Mesodermal cell (in vitro differentiated cells): Measurements from ENCODE around the gene EPS8L1. TPM values are rescaled to one million over a fixed set of nuclear protein-coding genes. Genes with fewer than 3 reads are reported as not detected.
"Not testable (repeated sequence)": the region's sequence is repeated elsewhere in the genome, so short reads cannot be mapped to it uniquely, and the experiment has no call there.

ENCODE experiments used
- H3K27ac ChIP-seq: 2 replicates; pipeline ENCODE4 v1.7.0; 2013; ENCODE audit warnings: mild to moderate bottlenecking, low read depth, low read length, moderate library complexity; ENCODE audit not compliant: severe bottlenecking
- H3K36me3 ChIP-seq: 2 replicates; pipeline ENCODE4 v1.7.1; 2013; ENCODE audit warnings: mild to moderate bottlenecking, low read length, moderate library complexity; ENCODE audit not compliant: control insufficient read depth, insufficient read depth
- H3K4me1 ChIP-seq: one replicate; pipeline ENCODE4 v1.7.1; 2013; ENCODE audit warnings: mild to moderate bottlenecking, low read length; ENCODE audit not compliant: insufficient read depth, control insufficient read depth, poor library complexity, severe bottlenecking
- H3K4me3 ChIP-seq: 2 replicates; pipeline ENCODE4 v1.7.0; 2013; ENCODE audit warnings: low read length, control low read depth, mild to moderate bottlenecking; ENCODE audit not compliant: insufficient read depth, poor library complexity, severe bottlenecking; ENCODE audit errors: extremely low read depth
- H3K9me3 ChIP-seq: 2 replicates; pipeline ENCODE4 v1.7.1; 2013; ENCODE audit warnings: mild to moderate bottlenecking, low read length, moderate library complexity; ENCODE audit not compliant: control insufficient read depth
- WGBS, 2 experiments: methylation state at CpG; one replicate each; pipeline ENCODE4 v1.1.5; 2013; ENCODE audit warnings: missing lambda C conversion rate in 2 of 2; ENCODE audit not compliant: insufficient coverage in 2 of 2; 5-methylcytosine and 5-hydroxymethylcytosine counted together
- polyA plus RNA-seq, 2 experiments: library from polyadenylated mRNA; stranded (reverse); fragments of 50-300 nt; gene quantifications; one replicate each; pipeline ENCODE4 v1.2.3, GENCODE V29; 2013

The EPS8L1 gene
- 6.6 TPM for polyA plus RNA-seq (2013, experiment 1 of 2)
- 3.3 TPM for polyA plus RNA-seq (2013, experiment 2 of 2)

- H3K4me3 ChIP-seq = no peak within 1 kb of the TSS
- WGBS, 2 experiments = 33 to 46% methylated on average over 11 to 14 of the region's 18 CpGs
Observed at GRCh38 chr19:55075371-55075998, at the start of gene EPS8L1. EPS8L1 (plus strand) TSS chr19:55075869; CDS start chr19:55076445, 576 bp downstream.

DNA sequence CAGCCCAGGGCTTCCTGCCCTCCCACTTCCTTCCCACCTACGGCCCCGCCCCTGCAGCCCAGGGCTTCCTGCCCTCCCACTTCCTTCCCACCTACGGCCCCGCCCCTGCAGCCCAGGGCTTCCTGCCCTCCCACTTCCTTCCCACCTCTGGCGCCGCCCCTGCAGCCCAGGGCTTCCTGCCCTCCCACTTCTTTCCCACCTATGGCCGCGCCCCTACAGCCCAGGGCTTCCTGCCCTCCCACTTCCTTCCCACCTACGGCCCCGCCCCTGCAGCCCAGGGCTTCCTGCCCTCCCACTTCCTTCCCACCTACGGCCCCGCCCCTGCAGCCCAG, 48.6 kb upstream of the EPS8L1 start:
- H3K27ac ChIP-seq, H3K4me1 ChIP-seq, H3K4me3 ChIP-seq, H3K9me3 ChIP-seq, H3K36me3 ChIP-seq: not testable (repeated sequence)
- WGBS, 2 experiments = no CpG with 5 or more reads among the region's 12 CpGs

More at GRCh38 chr19:55075371-55075998, at the start of gene EPS8L1:
- H3K36me3 ChIP-seq = no peaks in the 10 kb centered on the region
- no peaks in the 10 kb centered on the region for H3K9me3 ChIP-seq
- no peak within 1 kb of the TSS for H3K27ac ChIP-seq
- peaks cover 4% of the 10 kb centered on the region for H3K4me1 ChIP-seq

- H3K9me3 ChIP-seq = peaks cover 6% of the 10 kb centered on the region
- H3K4me1 ChIP-seq = no peaks in the 10 kb centered on the region
- peaks cover 6% of the 10 kb centered on the region for H3K36me3 ChIP-seq
- no peak overlapping the region for H3K4me3 ChIP-seq
- no peak overlapping the region for H3K27ac ChIP-seq
- WGBS, 2 experiments = 90 to 92% methylated on average over 16 to 20 of the region's 21 CpGs
Observed at GRCh38 chr19:55027472-55028337, 48.0 kb upstream of the EPS8L1 start.

DNA sequence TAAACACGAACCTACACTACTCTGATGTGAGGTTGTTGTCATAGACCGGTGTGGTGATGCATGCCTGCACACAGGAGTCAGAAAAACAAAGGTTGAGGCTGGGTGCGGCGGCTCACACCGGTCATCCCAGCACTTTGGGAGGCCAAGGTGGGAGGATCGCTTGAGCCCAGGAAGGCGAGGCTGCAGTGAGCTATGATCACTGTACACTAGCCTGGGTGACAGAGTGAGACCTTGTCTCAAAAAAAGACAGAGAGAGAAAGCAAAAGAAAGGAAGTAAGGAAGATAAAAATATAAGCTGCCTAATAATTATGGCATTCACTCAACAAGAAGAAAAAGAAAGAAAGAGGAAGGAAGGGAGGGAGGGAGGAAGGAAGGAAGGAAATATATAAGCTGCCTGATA, 46.9 kb upstream of the EPS8L1 start:
- Histone ChIP-seq H3K27ac (no peak overlapping the region), H3K36me3 (peaks cover 6% of the 10 kb centered on the region)

DNA sequence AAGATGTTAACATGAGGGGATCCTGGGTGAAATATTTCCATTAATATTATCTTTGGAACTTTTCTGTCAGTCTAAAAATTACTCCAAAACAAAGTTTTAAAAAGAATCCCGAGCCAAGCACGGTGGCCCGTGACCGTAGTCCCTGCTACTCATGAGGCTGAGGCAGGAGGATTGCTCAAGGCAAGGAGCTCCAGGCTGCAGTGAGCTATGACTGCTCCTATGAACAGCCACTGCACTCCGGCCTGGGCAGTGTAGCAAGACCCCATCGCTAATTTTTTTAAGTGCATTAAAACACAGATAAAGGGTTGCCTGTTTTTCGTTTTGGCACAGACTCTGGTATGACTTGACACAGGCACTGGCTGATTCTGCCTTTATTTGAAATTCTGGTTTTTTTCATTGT, 44.5 kb upstream of the EPS8L1 start:
- Histone ChIP-seq H3K27ac (no peak overlapping the region), H3K4me1 (no peaks in the 10 kb centered on the region), H3K4me3 (no peak overlapping the region), H3K9me3 (peaks cover 3% of the 10 kb centered on the region), H3K36me3 (no peaks in the 10 kb centered on the region)
- WGBS, 2 experiments = 93 to 99% methylated on average over 6 to 7 of the region's 7 CpGs

More for the DNA sequence above, 46.9 kb upstream of the EPS8L1 start:
- no peaks in the 10 kb centered on the region for H3K4me1 ChIP-seq
- H3K4me3 ChIP-seq = no peak overlapping the region
- peaks cover 6% of the 10 kb centered on the region for H3K9me3 ChIP-seq
- WGBS, 2 experiments = 89 to 94% methylated on average over 6 to 7 of the region's 7 CpGs

DNA sequence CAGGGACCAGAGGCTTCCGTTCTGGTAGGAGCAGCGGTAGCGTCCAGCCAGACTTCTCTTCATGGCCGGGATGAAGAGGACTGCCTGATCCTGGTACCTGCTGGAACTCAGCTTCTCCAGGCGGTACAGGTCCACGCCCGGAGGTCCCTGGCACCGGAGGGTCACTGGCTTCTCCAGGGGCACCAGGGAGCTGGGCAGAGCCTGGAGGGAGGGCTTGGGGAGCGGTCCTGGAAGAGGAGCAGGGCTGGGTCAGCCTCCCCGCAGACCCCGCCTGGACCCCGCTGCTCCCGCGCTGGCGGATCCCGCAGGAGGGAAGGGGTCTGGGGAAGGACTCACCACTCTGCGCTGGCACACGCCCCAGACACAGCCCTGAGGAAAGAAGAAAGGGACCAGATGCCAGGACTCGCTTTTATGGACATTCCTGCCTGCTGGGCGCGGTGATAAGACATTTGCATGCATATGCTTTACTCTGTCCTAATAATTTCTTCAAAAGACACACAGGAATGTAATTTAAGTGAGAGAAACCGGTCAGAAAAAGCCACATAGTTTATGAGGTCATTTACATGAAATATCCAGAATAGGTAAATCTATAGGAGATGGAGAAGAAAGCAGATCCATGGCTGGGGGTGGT, 43.4 kb upstream of the EPS8L1 start:
- 94 to 97% methylated on average over 17 to 19 of the region's 22 CpGs for WGBS, 2 experiments
- Histone ChIP-seq H3K9me3 (no peaks in the 10 kb centered on the region), H3K4me1 (no peaks in the 10 kb centered on the region), H3K36me3 (no peaks in the 10 kb centered on the region), H3K27ac (no peak overlapping the region), H3K4me3 (no peak overlapping the region)

DNA sequence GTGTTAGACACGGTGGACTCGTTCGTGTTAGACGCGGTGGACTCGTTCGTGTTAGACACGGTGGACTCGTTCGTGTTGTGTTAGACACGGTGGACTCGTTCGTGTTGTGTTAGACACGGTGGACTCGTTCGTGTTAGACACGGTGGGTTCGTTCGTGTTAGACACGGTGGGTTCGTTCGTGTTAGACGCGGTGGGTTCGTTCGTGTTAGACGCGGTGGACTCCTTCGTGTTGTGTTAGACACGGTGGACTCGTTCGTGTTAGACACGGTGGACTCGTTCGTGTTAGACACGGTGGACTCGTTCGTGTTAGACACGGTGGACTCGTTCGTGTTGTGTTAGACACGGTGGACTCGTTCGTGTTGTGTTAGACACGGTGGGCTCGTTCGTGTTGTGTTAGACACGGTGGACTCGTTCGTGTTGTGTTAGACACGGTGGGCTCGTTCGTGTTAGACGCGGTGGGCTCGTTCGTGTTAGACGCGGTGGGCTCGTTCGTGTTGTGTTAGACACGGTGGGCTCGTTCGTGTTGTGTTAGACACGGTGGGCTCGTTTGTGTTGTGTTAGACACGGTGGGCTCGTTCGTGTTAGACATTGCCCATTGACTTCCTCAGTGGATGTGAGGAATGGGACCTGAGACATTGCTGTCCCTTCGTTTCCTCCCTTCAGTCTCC, 42.6 kb upstream of the EPS8L1 start:
- not testable (repeated sequence) for H3K27ac ChIP-seq, H3K4me3 ChIP-seq, H3K36me3 ChIP-seq, H3K9me3 ChIP-seq, H3K4me1 ChIP-seq
- 92 to 97% methylated on average over 23 to 38 of the region's 70 CpGs for WGBS, 2 experiments

DNA sequence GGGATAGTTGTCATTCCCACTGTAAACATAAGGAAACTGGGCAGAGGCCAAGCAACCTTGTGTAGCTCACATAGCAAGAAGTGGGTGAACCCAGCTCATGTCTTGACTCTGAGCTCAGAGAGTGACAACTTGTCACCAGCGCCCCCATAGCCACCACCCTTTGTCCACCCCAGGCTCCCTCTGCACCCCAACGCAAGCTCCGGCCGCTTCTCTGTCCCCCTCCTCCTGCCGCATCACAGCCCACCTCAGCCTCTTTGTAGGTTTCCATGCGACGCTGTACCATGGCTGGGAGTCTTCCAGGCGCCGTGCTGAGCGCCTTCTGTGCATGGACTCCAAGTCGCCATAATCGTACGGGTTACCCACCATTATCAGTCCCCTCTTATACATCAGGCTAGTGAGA, 40.9 kb upstream of the EPS8L1 start:
- Histone ChIP-seq H3K36me3 (no peaks in the 10 kb centered on the region), H3K4me3 (no peak overlapping the region), H3K27ac (no peak overlapping the region), H3K9me3 (no peaks in the 10 kb centered on the region), H3K4me1 (no peaks in the 10 kb centered on the region)
- 97 to 99% methylated on average over 11 to 12 of the region's 13 CpGs for WGBS, 2 experiments

GRCh38 chr19:55036058-55036457, 39.6 kb upstream of the EPS8L1 start:
- Histone ChIP-seq H3K36me3 (no peaks in the 10 kb centered on the region), H3K27ac (no peak overlapping the region), H3K9me3 (no peaks in the 10 kb centered on the region), H3K4me3 (no peak overlapping the region), H3K4me1 (no peaks in the 10 kb centered on the region)
- WGBS, 2 experiments = 100% methylated on average over 2 of the region's 2 CpGs; no CpG with 5 or more reads in 1 of the 2 experiments

DNA sequence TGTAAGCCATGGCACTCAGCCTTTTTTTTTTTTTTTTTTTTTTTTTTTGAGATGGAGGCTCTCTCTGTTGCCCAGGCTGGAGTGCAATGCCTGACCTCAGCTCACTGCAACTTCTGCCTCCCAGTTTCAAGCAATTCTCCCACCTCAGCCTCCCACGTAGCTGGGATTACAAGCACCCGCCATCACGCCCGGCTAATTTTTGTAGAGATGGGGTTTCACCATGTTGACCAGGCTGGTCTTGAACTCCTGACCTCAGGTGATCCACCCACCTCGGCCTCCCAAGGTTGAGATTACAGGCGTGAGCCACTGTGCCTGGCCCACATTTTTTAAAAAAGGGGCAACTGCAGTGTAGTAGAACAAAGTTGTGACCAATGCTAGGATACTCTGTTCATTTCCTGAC, 38.1 kb upstream of the EPS8L1 start:
- H3K27ac ChIP-seq, H3K4me3 ChIP-seq, H3K36me3 ChIP-seq, H3K9me3 ChIP-seq, H3K4me1 ChIP-seq: not testable (repeated sequence)
- WGBS, 2 experiments = 92 to 100% methylated on average over 1 to 2 of the region's 6 CpGs
